Measurements from ENCODE around the gene NUP107. TPM values are rescaled to one million over a fixed set of nuclear protein-coding genes. Genes with fewer than 3 reads are reported as not detected.

The NUP107 gene
- total and polyA plus RNA-seq, 2 experiments from 2014 or later = 23.0 to 40.1 TPM

- no peaks in the 10 kb centered on the region for H3K9me3 ChIP-seq (ENCODE audit: low read depth)
- no peak for DNase-seq (ENCODE audit: low spot score)
- no peak overlapping the region for H2AFZ ChIP-seq
- no peaks in the 10 kb centered on the region for H3K27me3 ChIP-seq
- no peaks in the 10 kb centered on the region for H3K4me1 ChIP-seq (ENCODE audit: insufficient read depth)
- no peak overlapping the region for H3K27ac ChIP-seq
- no peaks in the 10 kb centered on the region for H3K9me2 ChIP-seq (replicated peaks; ENCODE audit: insufficient read depth)
- H4K20me1 ChIP-seq (ENCODE audit: insufficient read depth, poor library complexity, severe bottlenecking) = no peaks in the 10 kb centered on the region
- H3K79me2 ChIP-seq = no peaks in the 10 kb centered on the region
- H3K4me2 ChIP-seq = no peak overlapping the region
- H3K4me3 ChIP-seq = no peak overlapping the region
- TF ChIP-seq EZH2 (IDR thresholded peaks at IDR 0.05; ENCODE audit: borderline replicate concordance) (no peak), EZH2phosphoT487 (IDR thresholded peaks at IDR 0.05; ENCODE audit: low read depth, severe bottlenecking, unreplicated experiment) (no peak)
- TF ChIP-seq, protein P1, sequence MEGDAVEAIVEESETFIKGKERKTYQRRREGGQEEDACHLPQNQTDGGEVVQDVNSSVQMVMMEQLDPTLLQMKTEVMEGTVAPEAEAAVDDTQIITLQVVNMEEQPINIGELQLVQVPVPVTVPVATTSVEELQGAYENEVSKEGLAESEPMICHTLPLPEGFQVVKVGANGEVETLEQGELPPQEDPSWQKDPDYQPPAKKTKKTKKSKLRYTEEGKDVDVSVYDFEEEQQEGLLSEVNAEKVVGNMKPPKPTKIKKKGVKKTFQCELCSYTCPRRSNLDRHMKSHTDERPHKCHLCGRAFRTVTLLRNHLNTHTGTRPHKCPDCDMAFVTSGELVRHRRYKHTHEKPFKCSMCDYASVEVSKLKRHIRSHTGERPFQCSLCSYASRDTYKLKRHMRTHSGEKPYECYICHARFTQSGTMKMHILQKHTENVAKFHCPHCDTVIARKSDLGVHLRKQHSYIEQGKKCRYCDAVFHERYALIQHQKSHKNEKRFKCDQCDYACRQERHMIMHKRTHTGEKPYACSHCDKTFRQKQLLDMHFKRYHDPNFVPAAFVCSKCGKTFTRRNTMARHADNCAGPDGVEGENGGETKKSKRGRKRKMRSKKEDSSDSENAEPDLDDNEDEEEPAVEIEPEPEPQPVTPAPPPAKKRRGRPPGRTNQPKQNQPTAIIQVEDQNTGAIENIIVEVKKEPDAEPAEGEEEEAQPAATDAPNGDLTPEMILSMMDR (IDR thresholded peaks at IDR 0.05; ENCODE audit: poor library complexity) = no peak
- no peaks in the 10 kb centered on the region for H3K36me3 ChIP-seq (replicated peaks; ENCODE audit: insufficient read depth, low read depth)
- 80% methylated on average over 4 of the region's 4 CpGs for WGBS (ENCODE audit: low lambda C conversion rate, missing lambda C conversion rate)
Measured at GRCh38 chr12:68671179-68671578, 15.6 kb upstream of the NUP107 start.

DNA sequence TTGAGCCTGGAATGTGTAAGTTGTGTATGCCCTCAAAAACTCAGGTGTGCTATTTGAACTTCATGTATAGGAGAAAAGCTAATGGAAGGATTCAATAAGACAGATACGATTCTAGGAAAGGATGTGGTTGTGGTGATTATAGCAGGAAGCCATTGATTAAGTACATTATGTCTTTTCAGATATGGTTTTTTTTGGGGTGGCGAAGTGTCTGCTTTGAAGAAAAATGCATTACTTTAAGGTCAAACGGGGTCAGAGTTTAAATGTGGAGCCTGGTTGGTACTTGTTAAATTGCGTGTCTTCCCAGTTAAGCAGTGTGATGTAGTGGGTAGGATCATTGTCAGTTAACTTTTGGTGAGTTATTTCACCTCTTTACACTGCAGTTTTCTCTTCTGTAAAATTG lies 13.0 kb upstream of the NUP107 start:
- no peak overlapping the region for H2AFZ ChIP-seq
- DNase-seq (ENCODE audit: low spot score) = no peak
- H4K20me1 ChIP-seq (ENCODE audit: insufficient read depth, poor library complexity, severe bottlenecking) = no peaks in the 10 kb centered on the region
- no peaks in the 10 kb centered on the region for H3K79me2 ChIP-seq
- H3K9me3 ChIP-seq (ENCODE audit: low read depth) = no peaks in the 10 kb centered on the region
- no peaks in the 10 kb centered on the region for H3K36me3 ChIP-seq (replicated peaks; ENCODE audit: insufficient read depth, low read depth)
- no peak overlapping the region for H3K4me2 ChIP-seq
- no peaks in the 10 kb centered on the region for H3K4me1 ChIP-seq (ENCODE audit: insufficient read depth)
- no peaks in the 10 kb centered on the region for H3K9me2 ChIP-seq (replicated peaks; ENCODE audit: insufficient read depth)
- H3K27ac ChIP-seq = no peak overlapping the region
- 79% methylated on average over 4 of the region's 4 CpGs for WGBS (ENCODE audit: low lambda C conversion rate, missing lambda C conversion rate)
- no peak overlapping the region for H3K4me3 ChIP-seq
- TF ChIP-seq EZH2 (IDR thresholded peaks at IDR 0.05; ENCODE audit: borderline replicate concordance) (no peak), EZH2phosphoT487 (IDR thresholded peaks at IDR 0.05; ENCODE audit: low read depth, severe bottlenecking, unreplicated experiment) (no peak)
- TF ChIP-seq, protein P1 (IDR thresholded peaks at IDR 0.05; ENCODE audit: poor library complexity) = no peak
- no peaks in the 10 kb centered on the region for H3K27me3 ChIP-seq

- no peak overlapping the region for H3K4me3 ChIP-seq
- no peaks in the 10 kb centered on the region for H3K79me2 ChIP-seq
- no peaks in the 10 kb centered on the region for H4K20me1 ChIP-seq (ENCODE audit: insufficient read depth, poor library complexity, severe bottlenecking)
- H3K27me3 ChIP-seq = no peaks in the 10 kb centered on the region
- no peaks in the 10 kb centered on the region for H3K9me3 ChIP-seq (ENCODE audit: low read depth)
- H2AFZ ChIP-seq = no peak overlapping the region
- TF ChIP-seq EZH2phosphoT487 (IDR thresholded peaks at IDR 0.05; ENCODE audit: low read depth, severe bottlenecking, unreplicated experiment) (no peak), EZH2 (IDR thresholded peaks at IDR 0.05; ENCODE audit: borderline replicate concordance) (no peak)
- TF ChIP-seq, protein P1 (IDR thresholded peaks at IDR 0.05; ENCODE audit: poor library complexity) = no peak
- no peaks in the 10 kb centered on the region for H3K4me1 ChIP-seq (ENCODE audit: insufficient read depth)
- DNase-seq (ENCODE audit: low spot score) = no peak
- H3K36me3 ChIP-seq (replicated peaks; ENCODE audit: insufficient read depth, low read depth) = no peaks in the 10 kb centered on the region
- no peaks in the 10 kb centered on the region for H3K9me2 ChIP-seq (replicated peaks; ENCODE audit: insufficient read depth)
- no peak overlapping the region for H3K4me2 ChIP-seq
- no peak overlapping the region for H3K27ac ChIP-seq
Measured at GRCh38 chr12:68674376-68674775, 12.4 kb upstream of the NUP107 start.
